Measurements from ENCODE around the gene UFD1. TPM values are rescaled to one million over a fixed set of nuclear protein-coding genes. Genes with fewer than 3 reads are reported as not detected.

Gene UFD1
- total RNA-seq, 1 experiment from 2014 or later, result 57.9 TPM

Other genes starting within 250 kb of the UFD1 start
- gene CLTCL1, start 187.5 kb downstream of the UFD1 start, total RNA-seq (2021), result 15.5 to 19.3 TPM (median 16.9 TPM) in 3 replicates
- gene HIRA, start 47.5 kb downstream of the UFD1 start, total RNA-seq (2021), result 42.1 to 51.0 TPM (median 44.2 TPM) in 3 replicates
- 15.7 to 19.2 TPM (median 18.2 TPM) in 3 replicates for gene MRPL40, start 46.6 kb downstream of the UFD1 start, total RNA-seq (2021)
- gene C22orf39, start 31.5 kb downstream of the UFD1 start, total RNA-seq (2021), result 26.5 to 34.4 TPM (median 32.8 TPM) in 3 replicates
- gene CDC45, start 727 bp upstream of the UFD1 start, total RNA-seq (2021), result 34.4 to 38.1 TPM (median 35.0 TPM) in 3 replicates
- gene CLDN5, start 45.2 kb upstream of the UFD1 start, total RNA-seq (2021), result 1.0 to 1.9 TPM (median 1.5 TPM) in 3 replicates
- gene SEPTIN5, start 235.3 kb upstream of the UFD1 start, total RNA-seq (2021), result 12.6 to 22.4 TPM (median 15.2 TPM) in 3 replicates
- gene GP1BB, start 244.3 kb upstream of the UFD1 start, total RNA-seq (2021), result 1.4 to 4.3 TPM (median 3.3 TPM) in 3 replicates